ENCODE measurements around the gene APOL1.

Gene APOL1

DNA sequence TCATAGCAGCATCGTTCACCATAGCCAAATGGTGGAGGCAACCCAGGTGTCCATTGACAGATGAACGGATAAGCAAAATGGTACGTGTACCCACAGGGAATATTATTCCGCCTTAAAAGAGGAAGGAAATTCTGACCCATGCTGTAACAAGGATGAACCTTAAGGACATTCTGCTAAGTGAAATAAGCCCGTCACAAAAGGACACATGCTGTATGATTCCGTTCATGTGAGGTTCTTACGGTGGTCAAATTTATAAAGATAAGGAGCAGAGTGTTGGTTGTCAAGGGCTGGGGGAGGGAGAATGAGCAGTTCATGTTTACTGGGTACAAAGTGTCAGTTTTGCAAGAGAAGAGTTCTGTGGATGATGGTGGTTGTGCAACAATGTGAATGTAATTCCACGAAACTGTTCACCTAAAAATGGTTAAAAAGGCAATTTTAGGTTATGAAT, 26.3 kb downstream of the APOL1 start:
- TF ChIP-seq, protein P1, sequence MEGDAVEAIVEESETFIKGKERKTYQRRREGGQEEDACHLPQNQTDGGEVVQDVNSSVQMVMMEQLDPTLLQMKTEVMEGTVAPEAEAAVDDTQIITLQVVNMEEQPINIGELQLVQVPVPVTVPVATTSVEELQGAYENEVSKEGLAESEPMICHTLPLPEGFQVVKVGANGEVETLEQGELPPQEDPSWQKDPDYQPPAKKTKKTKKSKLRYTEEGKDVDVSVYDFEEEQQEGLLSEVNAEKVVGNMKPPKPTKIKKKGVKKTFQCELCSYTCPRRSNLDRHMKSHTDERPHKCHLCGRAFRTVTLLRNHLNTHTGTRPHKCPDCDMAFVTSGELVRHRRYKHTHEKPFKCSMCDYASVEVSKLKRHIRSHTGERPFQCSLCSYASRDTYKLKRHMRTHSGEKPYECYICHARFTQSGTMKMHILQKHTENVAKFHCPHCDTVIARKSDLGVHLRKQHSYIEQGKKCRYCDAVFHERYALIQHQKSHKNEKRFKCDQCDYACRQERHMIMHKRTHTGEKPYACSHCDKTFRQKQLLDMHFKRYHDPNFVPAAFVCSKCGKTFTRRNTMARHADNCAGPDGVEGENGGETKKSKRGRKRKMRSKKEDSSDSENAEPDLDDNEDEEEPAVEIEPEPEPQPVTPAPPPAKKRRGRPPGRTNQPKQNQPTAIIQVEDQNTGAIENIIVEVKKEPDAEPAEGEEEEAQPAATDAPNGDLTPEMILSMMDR (IDR thresholded peaks at IDR 0.05): no peak
- H3K36me3 ChIP-seq (ENCODE audit: control insufficient read depth, insufficient read depth, low read length): no peaks in the 10 kb centered on the region

GRCh38 chr22:36280379-36280778, 27.4 kb downstream of the APOL1 start:
- Histone ChIP-seq H3K9me3 (ENCODE audit: control insufficient read depth, low read length) (no peaks in the 10 kb centered on the region), H2AFZ (no peak overlapping the region), H3K79me2 (no peaks in the 10 kb centered on the region), H3K27ac (no peak overlapping the region), H3K36me3 (ENCODE audit: control insufficient read depth, insufficient read depth, low read length) (no peaks in the 10 kb centered on the region), H3K4me3 (ENCODE audit: low read depth, low read length) (no peak overlapping the region), H3K4me2 (ENCODE audit: low read length) (no peak overlapping the region), H3K27me3 (ENCODE audit: control insufficient read depth, insufficient read depth, low read length) (no peaks in the 10 kb centered on the region), H3K9ac (no peak overlapping the region), H3K4me1 (no peaks in the 10 kb centered on the region)
- TF ChIP-seq, protein P1 (IDR thresholded peaks at IDR 0.05): no peak

More for the DNA sequence above, 26.3 kb downstream of the APOL1 start:
- Histone ChIP-seq H3K4me1 (no peaks in the 10 kb centered on the region), H3K27ac (no peak overlapping the region), H3K9me3 (ENCODE audit: control insufficient read depth, low read length) (no peaks in the 10 kb centered on the region), H3K9ac (no peak overlapping the region), H3K4me3 (ENCODE audit: low read depth, low read length) (no peak overlapping the region), H2AFZ (no peak overlapping the region), H3K27me3 (ENCODE audit: control insufficient read depth, insufficient read depth, low read length) (no peaks in the 10 kb centered on the region), H3K79me2 (no peaks in the 10 kb centered on the region), H3K4me2 (ENCODE audit: low read length) (no peak overlapping the region)

- TF ChIP-seq, protein P1 (IDR thresholded peaks at IDR 0.05): no peak
- Histone ChIP-seq H3K36me3 (ENCODE audit: control insufficient read depth, insufficient read depth, low read length) (no peaks in the 10 kb centered on the region), H3K27ac (no peak overlapping the region), H3K4me1 (no peaks in the 10 kb centered on the region), H3K27me3 (ENCODE audit: control insufficient read depth, insufficient read depth, low read length) (no peaks in the 10 kb centered on the region), H3K4me3 (ENCODE audit: low read depth, low read length) (no peak overlapping the region), H3K9me3 (ENCODE audit: control insufficient read depth, low read length) (no peaks in the 10 kb centered on the region), H3K9ac (no peak overlapping the region), H3K79me2 (no peaks in the 10 kb centered on the region), H2AFZ (no peak overlapping the region), H3K4me2 (ENCODE audit: low read length) (no peak overlapping the region)
These were observed 28.9 kb downstream of the APOL1 start for GRCh38 chr22:36281781-36282327.

GRCh38 chr22:36282328-36282831, 29.4 kb downstream of the APOL1 start:
- no peak overlapping the region for H3K4me3 ChIP-seq (ENCODE audit: low read depth, low read length)
- no peak overlapping the region for H3K27ac ChIP-seq
- H3K79me2 ChIP-seq: no peaks in the 10 kb centered on the region
- no peaks in the 10 kb centered on the region for H3K9me3 ChIP-seq (ENCODE audit: control insufficient read depth, low read length)
- TF ChIP-seq, protein P1 (IDR thresholded peaks at IDR 0.05): no peak
- no peak overlapping the region for H2AFZ ChIP-seq
- H3K27me3 ChIP-seq (ENCODE audit: control insufficient read depth, insufficient read depth, low read length): no peaks in the 10 kb centered on the region
- no peaks in the 10 kb centered on the region for H3K4me1 ChIP-seq
- no peak overlapping the region for H3K9ac ChIP-seq
- no peaks in the 10 kb centered on the region for H3K36me3 ChIP-seq (ENCODE audit: control insufficient read depth, insufficient read depth, low read length)
- no peak overlapping the region for H3K4me2 ChIP-seq (ENCODE audit: low read length)

DNA sequence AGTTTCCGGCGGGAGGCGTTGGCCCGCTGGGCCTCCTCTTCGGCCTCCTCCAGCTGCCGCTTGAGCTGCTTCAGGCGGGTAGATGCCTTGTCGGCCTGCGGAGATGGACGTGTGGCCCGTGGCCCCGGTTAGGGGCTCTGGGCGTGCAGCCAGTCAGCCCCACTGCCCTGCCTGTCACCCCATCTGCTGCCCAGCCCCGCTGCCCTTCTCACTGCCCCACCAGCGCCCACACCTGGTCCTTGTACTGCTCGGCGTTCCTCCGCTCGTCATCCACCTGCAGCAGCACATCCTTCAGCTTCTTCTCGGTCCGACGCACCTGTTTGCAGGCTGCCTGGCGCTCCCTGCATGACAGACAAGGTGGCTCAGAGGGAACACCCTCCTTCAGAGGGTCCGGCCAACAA, 31.2 kb downstream of the APOL1 start:
- Histone ChIP-seq H3K36me3 (ENCODE audit: control insufficient read depth, insufficient read depth, low read length) (no peaks in the 10 kb centered on the region), H3K4me3 (ENCODE audit: low read depth, low read length) (no peak overlapping the region), H3K27ac (no peak overlapping the region), H2AFZ (no peak overlapping the region), H3K9me3 (ENCODE audit: control insufficient read depth, low read length) (no peaks in the 10 kb centered on the region), H3K9ac (no peak overlapping the region), H3K79me2 (no peaks in the 10 kb centered on the region), H3K27me3 (ENCODE audit: control insufficient read depth, insufficient read depth, low read length) (no peaks in the 10 kb centered on the region), H3K4me1 (no peaks in the 10 kb centered on the region), H3K4me2 (ENCODE audit: low read length) (no peak overlapping the region)
- TF ChIP-seq, protein P1 (IDR thresholded peaks at IDR 0.05): no peak

Measured in parathyroid adenoma (tissue), 2 donors.